Measurements from ENCODE around the gene DGKA.

Gene DGKA

GRCh38 chr12:55969356-55969755, 38.4 kb downstream of the DGKA start:
- no peak overlapping the region for H3K18ac ChIP-seq (ENCODE audit: low read length)
- H3K27ac ChIP-seq (replicated peaks; ENCODE audit: low read length), result no peak overlapping the region
- peaks cover 7 to 26% of the 10 kb centered on the region in 2 donors for H3K4me1 ChIP-seq (ENCODE audit: control insufficient read depth in 2 of 2, insufficient read depth in 1 of 2, low read depth in 1 of 2, low read length in 2 of 2)
- no peak overlapping the region for H3K9ac ChIP-seq (ENCODE audit: low read depth, low read length, poor library complexity)
- no peak overlapping the region for H2BK120ac ChIP-seq (ENCODE audit: low read depth, low read length)
- H3K4me3 ChIP-seq (ENCODE audit: low read length in 2 of 2), result no peak overlapping the region
- no peak overlapping the region for H2BK12ac ChIP-seq (ENCODE audit: low read length)
- H2BK15ac ChIP-seq (ENCODE audit: low read length), result no peak overlapping the region
- H3K14ac ChIP-seq (ENCODE audit: low read length), result no peak overlapping the region
- H3K27me3 ChIP-seq (ENCODE audit: control insufficient read depth in 3 of 3, insufficient read depth in 3 of 3, low read depth in 1 of 3, low read length in 3 of 3), result no peaks in the 10 kb centered on the region
- H3K23ac ChIP-seq (ENCODE audit: low read depth, low read length, poor library complexity), result no peak overlapping the region
- no peak overlapping the region for H3K4ac ChIP-seq (ENCODE audit: low read length)
- no peak overlapping the region for H2AK5ac ChIP-seq (ENCODE audit: low read depth, low read length)
- H3K79me1 ChIP-seq (ENCODE audit: low read depth, low read length), result no peaks in the 10 kb centered on the region
- no peak overlapping the region for H2AFZ ChIP-seq (ENCODE audit: low read length)
- no peaks in the 10 kb centered on the region for H3K9me3 ChIP-seq (replicated peaks in 1 of 2; ENCODE audit: control insufficient read depth in 2 of 2, insufficient read depth in 1 of 2, low read depth in 1 of 2, low read length in 2 of 2)
- no peak overlapping the region for H3K4me2 ChIP-seq (ENCODE audit: insufficient read depth, low read length, poor library complexity, severe bottlenecking)
- no peak for DNase-seq (ENCODE audit: low spot score)
- H2BK5ac ChIP-seq (ENCODE audit: low read length), result no peak overlapping the region
- H4K91ac ChIP-seq (ENCODE audit: low read depth, low read length, poor library complexity), result no peak overlapping the region
- no peak overlapping the region for H4K8ac ChIP-seq (ENCODE audit: low read depth, low read length)
- peaks cover 14 to 54% of the 10 kb centered on the region in 2 donors for H3K36me3 ChIP-seq (replicated peaks in 1 of 2; ENCODE audit: control insufficient read depth in 2 of 2, insufficient read depth in 2 of 2, low read length in 2 of 2)
- WGBS, 2 donors (ENCODE audit: extremely low coverage in 2 of 2, insufficient read length in 2 of 2, insufficient replicate concordance in 1 of 2), result no CpG with 5 or more reads among the region's 4 CpGs

- Histone ChIP-seq H3K27me3 (ENCODE audit: control insufficient read depth in 3 of 3, insufficient read depth in 3 of 3, low read depth in 1 of 3, low read length in 3 of 3) (no peaks in the 10 kb centered on the region), H3K4me1 (ENCODE audit: control insufficient read depth in 2 of 2, insufficient read depth in 1 of 2, low read depth in 1 of 2, low read length in 2 of 2) (peaks cover 8 to 23% of the 10 kb centered on the region in 2 donors), H3K79me1 (ENCODE audit: low read depth, low read length) (peaks cover 5% of the 10 kb centered on the region), H3K14ac (ENCODE audit: low read length) (no peak overlapping the region), H3K23ac (ENCODE audit: low read depth, low read length, poor library complexity) (no peak overlapping the region), H3K4ac (ENCODE audit: low read length) (no peak overlapping the region), H3K27ac (replicated peaks; ENCODE audit: low read length) (no peak overlapping the region), H3K9ac (ENCODE audit: low read depth, low read length, poor library complexity) (no peak overlapping the region), H3K4me3 (ENCODE audit: low read length in 2 of 2) (no peak overlapping the region), H4K8ac (ENCODE audit: low read depth, low read length) (no peak overlapping the region), H3K36me3 (replicated peaks in 1 of 2; ENCODE audit: control insufficient read depth in 2 of 2, insufficient read depth in 2 of 2, low read length in 2 of 2) (peaks cover 14 to 58% of the 10 kb centered on the region in 2 donors), H2BK5ac (ENCODE audit: low read length) (no peak overlapping the region), H4K91ac (ENCODE audit: low read depth, low read length, poor library complexity) (no peak overlapping the region), H2AK5ac (ENCODE audit: low read depth, low read length) (no peak overlapping the region), H2AFZ (ENCODE audit: low read length) (no peak overlapping the region), H3K18ac (ENCODE audit: low read length) (no peak overlapping the region), H3K9me3 (replicated peaks in 1 of 2; ENCODE audit: control insufficient read depth in 2 of 2, insufficient read depth in 1 of 2, low read depth in 1 of 2, low read length in 2 of 2) (no peaks in the 10 kb centered on the region), H2BK15ac (ENCODE audit: low read length) (no peak overlapping the region), H3K4me2 (ENCODE audit: insufficient read depth, low read length, poor library complexity, severe bottlenecking) (no peak overlapping the region), H2BK12ac (ENCODE audit: low read length) (no peak overlapping the region), H2BK120ac (ENCODE audit: low read depth, low read length) (no peak overlapping the region)
- no CpG with 5 or more reads among the region's 7 CpGs for WGBS, 2 donors (ENCODE audit: extremely low coverage in 2 of 2, insufficient read length in 2 of 2, insufficient replicate concordance in 1 of 2)
- no peak for DNase-seq (ENCODE audit: low spot score)
These were observed 39.8 kb downstream of the DGKA start for GRCh38 chr12:55970775-55971174.

GRCh38 chr12:55972042-55972441, 41.1 kb downstream of the DGKA start:
- no peak overlapping the region for H2BK120ac ChIP-seq (ENCODE audit: low read depth, low read length)
- no peak overlapping the region for H2AFZ ChIP-seq (ENCODE audit: low read length)
- no peak overlapping the region for H4K91ac ChIP-seq (ENCODE audit: low read depth, low read length, poor library complexity)
- no peak overlapping the region for H3K4ac ChIP-seq (ENCODE audit: low read length)
- no peak for DNase-seq (ENCODE audit: low spot score)
- no peak overlapping the region for H3K14ac ChIP-seq (ENCODE audit: low read length)
- H3K9ac ChIP-seq (ENCODE audit: low read depth, low read length, poor library complexity), result no peak overlapping the region
- WGBS, 2 donors (ENCODE audit: extremely low coverage in 2 of 2, insufficient read length in 2 of 2, insufficient replicate concordance in 1 of 2), result no CpG with 5 or more reads among the region's 3 CpGs
- no peaks in the 10 kb centered on the region for H3K9me3 ChIP-seq (replicated peaks in 1 of 2; ENCODE audit: control insufficient read depth in 2 of 2, insufficient read depth in 1 of 2, low read depth in 1 of 2, low read length in 2 of 2)
- H3K36me3 ChIP-seq (replicated peaks in 1 of 2; ENCODE audit: control insufficient read depth in 2 of 2, insufficient read depth in 2 of 2, low read length in 2 of 2), result peaks cover 14 to 70% of the 10 kb centered on the region in 2 donors
- no peak overlapping the region for H3K4me3 ChIP-seq (ENCODE audit: low read length in 2 of 2)
- no peak overlapping the region for H3K18ac ChIP-seq (ENCODE audit: low read length)
- H3K4me2 ChIP-seq (ENCODE audit: insufficient read depth, low read length, poor library complexity, severe bottlenecking), result no peak overlapping the region
- H3K27ac ChIP-seq (replicated peaks; ENCODE audit: low read length), result no peak overlapping the region
- H3K23ac ChIP-seq (ENCODE audit: low read depth, low read length, poor library complexity), result no peak overlapping the region
- H2BK15ac ChIP-seq (ENCODE audit: low read length), result no peak overlapping the region
- peaks cover 8 to 19% of the 10 kb centered on the region in 2 donors for H3K4me1 ChIP-seq (ENCODE audit: control insufficient read depth in 2 of 2, insufficient read depth in 1 of 2, low read depth in 1 of 2, low read length in 2 of 2)
- H4K8ac ChIP-seq (ENCODE audit: low read depth, low read length), result no peak overlapping the region
- H3K79me1 ChIP-seq (ENCODE audit: low read depth, low read length), result peaks cover 5% of the 10 kb centered on the region
- H2AK5ac ChIP-seq (ENCODE audit: low read depth, low read length), result no peak overlapping the region
- H2BK12ac ChIP-seq (ENCODE audit: low read length), result no peak overlapping the region
- no peaks in the 10 kb centered on the region for H3K27me3 ChIP-seq (ENCODE audit: control insufficient read depth in 3 of 3, insufficient read depth in 3 of 3, low read depth in 1 of 3, low read length in 3 of 3)
- H2BK5ac ChIP-seq (ENCODE audit: low read length), result no peak overlapping the region

GRCh38 chr12:55972456-55972855, 41.5 kb downstream of the DGKA start:
- no peak overlapping the region for H3K14ac ChIP-seq (ENCODE audit: low read length)
- H2BK12ac ChIP-seq (ENCODE audit: low read length), result no peak overlapping the region
- no peak overlapping the region for H3K23ac ChIP-seq (ENCODE audit: low read depth, low read length, poor library complexity)
- H3K9me3 ChIP-seq (replicated peaks in 1 of 2; ENCODE audit: control insufficient read depth in 2 of 2, insufficient read depth in 1 of 2, low read depth in 1 of 2, low read length in 2 of 2), result no peaks in the 10 kb centered on the region
- no peak overlapping the region for H4K91ac ChIP-seq (ENCODE audit: low read depth, low read length, poor library complexity)
- H3K27ac ChIP-seq (replicated peaks; ENCODE audit: low read length), result no peak overlapping the region
- no peak overlapping the region for H2BK5ac ChIP-seq (ENCODE audit: low read length)
- peaks cover 14 to 74% of the 10 kb centered on the region in 2 donors for H3K36me3 ChIP-seq (replicated peaks in 1 of 2; ENCODE audit: control insufficient read depth in 2 of 2, insufficient read depth in 2 of 2, low read length in 2 of 2)
- WGBS, 2 donors (ENCODE audit: extremely low coverage in 2 of 2, insufficient read length in 2 of 2, insufficient replicate concordance in 1 of 2), result no CpG with 5 or more reads among the region's 1 CpG
- no peak overlapping the region for H3K4me2 ChIP-seq (ENCODE audit: insufficient read depth, low read length, poor library complexity, severe bottlenecking)
- H2AFZ ChIP-seq (ENCODE audit: low read length), result no peak overlapping the region
- peaks cover 8 to 17% of the 10 kb centered on the region in 2 donors for H3K4me1 ChIP-seq (ENCODE audit: control insufficient read depth in 2 of 2, insufficient read depth in 1 of 2, low read depth in 1 of 2, low read length in 2 of 2)
- no peak for DNase-seq (ENCODE audit: low spot score)
- no peak overlapping the region for H3K9ac ChIP-seq (ENCODE audit: low read depth, low read length, poor library complexity)
- H2AK5ac ChIP-seq (ENCODE audit: low read depth, low read length), result no peak overlapping the region
- H3K4me3 ChIP-seq (ENCODE audit: low read length in 2 of 2), result peak overlapping the region in 1 of 2 donors; percentile 45
- H3K27me3 ChIP-seq (ENCODE audit: control insufficient read depth in 3 of 3, insufficient read depth in 3 of 3, low read depth in 1 of 3, low read length in 3 of 3), result no peaks in the 10 kb centered on the region
- no peak overlapping the region for H2BK120ac ChIP-seq (ENCODE audit: low read depth, low read length)
- H3K4ac ChIP-seq (ENCODE audit: low read length), result no peak overlapping the region
- no peak overlapping the region for H3K18ac ChIP-seq (ENCODE audit: low read length)
- no peak overlapping the region for H2BK15ac ChIP-seq (ENCODE audit: low read length)
- no peak overlapping the region for H4K8ac ChIP-seq (ENCODE audit: low read depth, low read length)
- peaks cover 5% of the 10 kb centered on the region for H3K79me1 ChIP-seq (ENCODE audit: low read depth, low read length)

Measured in neuronal stem cell (in vitro differentiated cells).